Colonic mucosa (tissue), 4 donors: ENCODE measurements around the gene FER1L5. TPM values are rescaled to one million over a fixed set of nuclear protein-coding genes. Genes with fewer than 3 reads are reported as not detected.

Experiments used
- DNase-seq: peaks from one replicate; pipeline ENCODE4 v3.0.0-alpha.2; 2020
- H3K27ac ChIP-seq: fragments of 200-600 bp; one replicate; pipeline ENCODE4 v1.8.0; 2021
- H3K27me3 ChIP-seq: fragments of 200-600 bp; one replicate; pipeline ENCODE4 v1.8.0; 2021
- H3K36me3 ChIP-seq: fragments of 200-600 bp; one replicate; pipeline ENCODE4 v1.8.0; 2021
- H3K4me1 ChIP-seq: fragments of 200-600 bp; one replicate; pipeline ENCODE4 v1.8.0; 2021; ENCODE audit warnings: mild to moderate bottlenecking
- H3K4me3 ChIP-seq: fragments of 200-600 bp; one replicate; pipeline ENCODE4 v1.8.0; 2021
- H3K9ac ChIP-seq, 2 donors: one replicate each; pipeline ENCODE4 v1.7.0; 2013; ENCODE audit warnings: control low read depth in 2 of 2, low read depth in 2 of 2, low read length in 2 of 2
- H3K9me3 ChIP-seq: fragments of 200-600 bp; one replicate; pipeline ENCODE4 v1.8.0; 2021
- CTCF ChIP-seq: fragments of 200-600 bp; IDR thresholded peaks from one replicate; pipeline ENCODE4 v1.8.0; 2022; ENCODE audit warnings: antibody characterized with exemption, mild to moderate bottlenecking
- intact Hi-C: fragments of 100-400 bp; cut with DNase I; formaldehyde crosslinking; loops from one replicate; pipeline ENCODE4 v1.14.1; 2022
- total RNA-seq, 2 donors: library from RNA; stranded (reverse); fragmentation: NEBNext Ultra II Directional in 1 of 2; extraction: Animal tissue kit (Norgen Biotek cat#: 25700) in 1 of 2; gene quantifications; one replicate each; pipeline ENCODE4 v1.2.1, GENCODE V29; 2021
- donor health status: healthy.
- donor health status: DM: no; HTN: no; CAD: no.
- donor health status: DM: no; HTN: no; CAD: no.

Gene FER1L5
- total RNA-seq, 2 donors from 2014 or later = not detected

- H3K4me1 ChIP-seq = peaks cover 13% of the 10 kb centered on the region
- no peak for DNase-seq
Measured at GRCh38 chr2:96739076-96739632, 96.6 kb downstream of the FER1L5 start.

GRCh38 chr2:96739633-96740428 is 97.3 kb downstream of the FER1L5 start, which contains the start of gene LMAN2L:
Gene LMAN2L, minus strand, starts transcription at chr2:96740064. Its CDS starts 24 bp downstream, at chr2:96740040.
- Histone ChIP-seq H3K4me3 (peak within 1 kb of the TSS; percentile 87), H3K4me1 (peaks cover 13% of the 10 kb centered on the region), H3K9me3 (no peaks in the 10 kb centered on the region), H3K27me3 (no peaks in the 10 kb centered on the region), H3K36me3 (no peaks in the 10 kb centered on the region), H3K9ac (peak within 1 kb of the TSS; percentile 48 to 84), H3K27ac (peak within 1 kb of the TSS; percentile 64)
- no peak for TF ChIP-seq CTCF
- intact Hi-C loops = loop anchor here (10.0 kb wide), 1 partner anchor 105 kb away; the partner anchor contains the start of gene KANSL3
- peak; percentile 99 for DNase-seq

More at GRCh38 chr2:96739076-96739632, 96.6 kb downstream of the FER1L5 start:
- no peaks in the 10 kb centered on the region for H3K27me3 ChIP-seq
- peak overlapping the region; percentile 48 to 84 for H3K9ac ChIP-seq
- H3K27ac ChIP-seq = peak overlapping the region; percentile 64
- peak overlapping the region; percentile 87 for H3K4me3 ChIP-seq
- H3K36me3 ChIP-seq = no peaks in the 10 kb centered on the region
- intact Hi-C loops = loop anchor here (10.0 kb wide), 1 partner anchor 104 kb away; the partner anchor contains the start of gene KANSL3
- H3K9me3 ChIP-seq = no peaks in the 10 kb centered on the region
- no peak for TF ChIP-seq CTCF

DNA sequence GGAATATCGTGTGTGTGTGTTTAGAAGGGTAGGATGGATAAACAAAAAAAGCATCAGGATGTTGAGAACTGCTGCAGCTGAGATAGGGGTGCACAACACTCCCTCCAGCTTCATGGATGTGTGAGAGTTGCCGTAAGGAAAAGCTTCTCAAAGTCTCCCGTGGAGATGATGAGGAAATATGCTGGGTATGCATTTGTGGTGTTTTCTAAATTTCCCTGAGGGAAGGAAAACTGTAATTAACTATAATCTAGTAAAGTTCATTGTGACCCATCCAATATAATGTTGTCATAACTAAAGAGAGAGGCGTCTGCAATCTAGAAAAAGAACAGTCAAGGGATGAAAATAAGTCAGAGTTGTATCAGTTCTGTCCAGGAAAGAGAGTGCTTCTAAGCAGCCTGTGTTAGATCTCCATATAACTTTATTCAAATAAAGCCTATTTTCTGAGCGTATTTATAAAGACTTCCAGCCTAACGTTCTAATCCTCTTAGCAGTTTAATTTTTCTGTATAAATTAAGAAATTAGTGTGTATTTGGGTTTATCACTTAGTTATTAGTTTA is 104.6 kb downstream of the FER1L5 start:
- H3K27me3 ChIP-seq = no peaks in the 10 kb centered on the region
- no peak overlapping the region for H3K27ac ChIP-seq
- no peak overlapping the region for H3K4me3 ChIP-seq
- no peaks in the 10 kb centered on the region for H3K4me1 ChIP-seq
- no peak for TF ChIP-seq CTCF
- intact Hi-C loops = no loop called here
- no peaks in the 10 kb centered on the region for H3K36me3 ChIP-seq
- H3K9ac ChIP-seq = no peak overlapping the region
- no peaks in the 10 kb centered on the region for H3K9me3 ChIP-seq
- no peak for DNase-seq

GRCh38 chr2:96751800-96752199 is 109.2 kb downstream of the FER1L5 start:
- H3K36me3 ChIP-seq = no peaks in the 10 kb centered on the region
- H3K4me3 ChIP-seq = no peak overlapping the region

More at GRCh38 chr2:96751800-96752199, 109.2 kb downstream of the FER1L5 start:
- no peaks in the 10 kb centered on the region for H3K27me3 ChIP-seq
- no peak overlapping the region for H3K27ac ChIP-seq
- TF ChIP-seq CTCF = no peak
- H3K9me3 ChIP-seq = no peaks in the 10 kb centered on the region
- H3K4me1 ChIP-seq = no peaks in the 10 kb centered on the region
- DNase-seq = no peak
- no peak overlapping the region for H3K9ac ChIP-seq
- intact Hi-C loops = loop anchor here (10.0 kb wide), 1 partner anchor 107 kb away; the partner anchor contains the start of gene FER1L5
